Activated naive CD4-positive, alpha-beta T cell treated with anti-CD3 and anti-CD28 coated beads for 36 hours (primary cell): ENCODE results near the gene MUC5B. TPM values are rescaled to one million over a fixed set of nuclear protein-coding genes. Genes with fewer than 3 reads are reported as not detected.
"Not testable (repeated sequence)": the region's sequence is repeated elsewhere in the genome, so short reads cannot be mapped to it uniquely, and the experiment has no call there.

ENCODE experiments used
- CTCF ChIA-PET: fragments of 350-600 bp; sonication (Branson Sonifier 250); formaldehyde crosslinking; loops from one replicate; lab custom pipeline; 2021; ENCODE audit warnings: antibody characterized with exemption; lab: Charles Lee
- DNase-seq: peaks from one replicate; pipeline ENCODE4 v3.0.0-alpha.2; 2020
- H3K27ac Mint-ChIP-seq: one replicate; pipeline ENCODE4 v1.8.0; 2021; ENCODE audit warnings: mild to moderate bottlenecking, mixed read lengths
- H3K27me3 Mint-ChIP-seq: one replicate; pipeline ENCODE4 v1.8.0; 2021; ENCODE audit warnings: low read depth, mixed read lengths
- H3K36me3 Mint-ChIP-seq: one replicate; pipeline ENCODE4 v1.8.0; 2021; ENCODE audit warnings: low read depth, mixed read lengths
- H3K4me1 Mint-ChIP-seq: one replicate; pipeline ENCODE4 v1.8.0; 2021; ENCODE audit warnings: low read depth, mixed read lengths
- H3K4me3 Mint-ChIP-seq: one replicate; pipeline ENCODE4 v1.8.0; 2021; ENCODE audit warnings: mild to moderate bottlenecking, moderate library complexity, mixed read lengths
- H3K9me3 Mint-ChIP-seq: one replicate; pipeline ENCODE4 v1.8.0; 2021; ENCODE audit warnings: mixed read lengths
- intact Hi-C: fragments of 100-400 bp; cut with micrococcal nuclease; formaldehyde crosslinking; loops from one replicate; pipeline ENCODE4 v1.15.1; 2023
- total RNA-seq, 2 experiments: library from RNA; stranded (reverse); gene quantifications; one replicate each; pipeline ENCODE4 v1.2.3, GENCODE V29; 2021

The MUC5B gene
- total RNA-seq, 2 experiments from 2014 or later = not detected

- DNase-seq, H3K4me3 Mint-ChIP-seq, H3K27me3 Mint-ChIP-seq, CTCF ChIA-PET, intact Hi-C loops, H3K4me1 Mint-ChIP-seq, H3K27ac Mint-ChIP-seq, H3K9me3 Mint-ChIP-seq, H3K36me3 Mint-ChIP-seq: not testable (repeated sequence)
These were observed 23.4 kb downstream of the MUC5B start for GRCh38 chr11:1246301-1246700.

GRCh38 chr11:1247026-1247425, 24.2 kb downstream of the MUC5B start:
- H3K27ac Mint-ChIP-seq, H3K36me3 Mint-ChIP-seq, H3K4me3 Mint-ChIP-seq, CTCF ChIA-PET, H3K9me3 Mint-ChIP-seq, H3K4me1 Mint-ChIP-seq, H3K27me3 Mint-ChIP-seq, DNase-seq, intact Hi-C loops: not testable (repeated sequence)

- DNase-seq, H3K4me1 Mint-ChIP-seq, CTCF ChIA-PET, H3K9me3 Mint-ChIP-seq, intact Hi-C loops, H3K27ac Mint-ChIP-seq, H3K36me3 Mint-ChIP-seq, H3K27me3 Mint-ChIP-seq, H3K4me3 Mint-ChIP-seq: not testable (repeated sequence)
These were observed 26.1 kb downstream of the MUC5B start for GRCh38 chr11:1248951-1249350.

GRCh38 chr11:1250411-1250810, 27.5 kb downstream of the MUC5B start:
- CTCF ChIA-PET, H3K4me3 Mint-ChIP-seq, H3K27ac Mint-ChIP-seq, H3K9me3 Mint-ChIP-seq, DNase-seq, H3K4me1 Mint-ChIP-seq, intact Hi-C loops, H3K27me3 Mint-ChIP-seq, H3K36me3 Mint-ChIP-seq: not testable (repeated sequence)

GRCh38 chr11:1251236-1251770, 28.4 kb downstream of the MUC5B start:
- no peak overlapping the region for H3K4me3 Mint-ChIP-seq
- H3K9me3 Mint-ChIP-seq = no peaks in the 10 kb centered on the region
- CTCF ChIA-PET = no interaction called here
- H3K27ac Mint-ChIP-seq = no peak overlapping the region
- H3K27me3 Mint-ChIP-seq = no peaks in the 10 kb centered on the region
- intact Hi-C loops = no loop called here
- no peaks in the 10 kb centered on the region for H3K4me1 Mint-ChIP-seq
- no peaks in the 10 kb centered on the region for H3K36me3 Mint-ChIP-seq
- no peak for DNase-seq

- Mint-ChIP-seq H3K9me3 (no peaks in the 10 kb centered on the region), H3K4me3 (no peak overlapping the region), H3K4me1 (no peaks in the 10 kb centered on the region), H3K36me3 (no peaks in the 10 kb centered on the region), H3K27me3 (no peaks in the 10 kb centered on the region), H3K27ac (no peak overlapping the region)
- intact Hi-C loops = no loop called here
- CTCF ChIA-PET = no interaction called here
- no peak for DNase-seq
These were observed 29.7 kb downstream of the MUC5B start for GRCh38 chr11:1252371-1253102.

- intact Hi-C loops = no loop called here
- no peak overlapping the region for H3K4me3 Mint-ChIP-seq
- H3K9me3 Mint-ChIP-seq = no peaks in the 10 kb centered on the region
- no peaks in the 10 kb centered on the region for H3K4me1 Mint-ChIP-seq
- no peaks in the 10 kb centered on the region for H3K36me3 Mint-ChIP-seq
- no peaks in the 10 kb centered on the region for H3K27me3 Mint-ChIP-seq
- no peak for DNase-seq
- CTCF ChIA-PET = no interaction called here
- no peak overlapping the region for H3K27ac Mint-ChIP-seq
These were observed 30.2 kb downstream of the MUC5B start for GRCh38 chr11:1253103-1253485.

- Mint-ChIP-seq H3K27ac (no peak overlapping the region), H3K27me3 (no peaks in the 10 kb centered on the region), H3K4me3 (no peak overlapping the region), H3K9me3 (no peaks in the 10 kb centered on the region), H3K4me1 (no peaks in the 10 kb centered on the region), H3K36me3 (no peaks in the 10 kb centered on the region)
- CTCF ChIA-PET = no interaction called here
- intact Hi-C loops = no loop called here
- no peak for DNase-seq
These were observed 31.3 kb downstream of the MUC5B start for GRCh38 chr11:1254086-1254648.

GRCh38 chr11:1254733-1255132, 31.9 kb downstream of the MUC5B start:
- intact Hi-C loops = no loop called here
- Mint-ChIP-seq H3K27me3 (no peaks in the 10 kb centered on the region), H3K9me3 (no peaks in the 10 kb centered on the region), H3K36me3 (no peaks in the 10 kb centered on the region), H3K4me1 (no peaks in the 10 kb centered on the region), H3K4me3 (no peak overlapping the region), H3K27ac (no peak overlapping the region)
- no peak for DNase-seq
- CTCF ChIA-PET = no interaction called here

- no peaks in the 10 kb centered on the region for H3K4me1 Mint-ChIP-seq
- no peaks in the 10 kb centered on the region for H3K9me3 Mint-ChIP-seq
- H3K27me3 Mint-ChIP-seq = no peaks in the 10 kb centered on the region
- no peaks in the 10 kb centered on the region for H3K36me3 Mint-ChIP-seq
- no peak overlapping the region for H3K27ac Mint-ChIP-seq
- no peak overlapping the region for H3K4me3 Mint-ChIP-seq
- DNase-seq = no peak
- intact Hi-C loops = no loop called here
- CTCF ChIA-PET = no interaction called here
These were observed 32.3 kb downstream of the MUC5B start for GRCh38 chr11:1255151-1255550.

- intact Hi-C loops = no loop called here
- H3K36me3 Mint-ChIP-seq = no peaks in the 10 kb centered on the region
- no peak overlapping the region for H3K4me3 Mint-ChIP-seq
These were observed 33.6 kb downstream of the MUC5B start for GRCh38 chr11:1256257-1257045.

GRCh38 chr11:1257366-1257765, 34.5 kb downstream of the MUC5B start:
- no peaks in the 10 kb centered on the region for H3K36me3 Mint-ChIP-seq
- H3K9me3 Mint-ChIP-seq = no peaks in the 10 kb centered on the region
- intact Hi-C loops = no loop called here
- peaks cover 2% of the 10 kb centered on the region for H3K4me1 Mint-ChIP-seq
- no peak for DNase-seq
- no peak overlapping the region for H3K27ac Mint-ChIP-seq
- H3K27me3 Mint-ChIP-seq = no peaks in the 10 kb centered on the region
- CTCF ChIA-PET = no interaction called here
- H3K4me3 Mint-ChIP-seq = no peak overlapping the region

More at GRCh38 chr11:1256257-1257045, 33.6 kb downstream of the MUC5B start:
- no peaks in the 10 kb centered on the region for H3K27me3 Mint-ChIP-seq
- no peaks in the 10 kb centered on the region for H3K4me1 Mint-ChIP-seq
- H3K27ac Mint-ChIP-seq = no peak overlapping the region
- H3K9me3 Mint-ChIP-seq = no peaks in the 10 kb centered on the region
- DNase-seq = no peak
- CTCF ChIA-PET = no interaction called here
